K562 (cell line): ENCODE measurements around the gene MLYCD. TPM values are rescaled to one million over a fixed set of nuclear protein-coding genes. Genes with fewer than 3 reads are reported as not detected.

Experiments
- ATAC-seq: fragments of 200-7000 bp; cut with Tn5 transposase; 3 replicates; pipeline ENCODE4 v1.9.1; 2020; ENCODE audit warnings: moderate library complexity
- BruUV-seq: library from RNA; stranded (reverse); fragments of 400-500 nt; replicated peaks from 2 replicates; lab custom pipeline; 2021; lab: Mats Ljungman, UMichigan
- CTCF ChIA-PET: fragments of 300-600 bp; formaldehyde crosslinking; extraction: SDS; loops from one replicate; lab custom pipeline; 2021; ENCODE audit warnings: low intra/inter-chr PET ratio; lab: Yijun Ruan, JAX
- POLR2A ChIA-PET: fragments of 300-600, 350-650 bp; sonication (Branson Sonifier 250); formaldehyde crosslinking; extraction: SDS; loops from one replicate; lab custom pipeline; 2021; ENCODE audit warnings: antibody characterized with exemption, inconsistent platforms; lab: Yijun Ruan, JAX
- DNase-seq, 4 experiments: peaks; one replicate each; pipeline versions ENCODE4 v3.0.0 to v3.0.0-alpha.2; 2011 to 2018; ENCODE audit warnings: low spot score in 3 of 4, mixed read lengths in 3 of 4; ENCODE audit errors: extremely low read depth in 1 of 4
- FAIRE-seq: peaks from 2 replicates; lab custom pipeline; 2011; peaks lifted over from hg19 to GRCh38; lab: Jason Lieb, UNC
- H2AFZ ChIP-seq: 2 replicates; pipeline ENCODE4 v1.6.0; 2011; ENCODE audit warnings: low read depth, low read length, control low read depth, inconsistent platforms
- H3K27ac ChIP-seq: fragments of 200-600 bp; 3 replicates; pipeline ENCODE4 v1.8.0; 2011; ENCODE audit warnings: low read depth, mild to moderate bottlenecking, control low read depth, inconsistent platforms, low read length, moderate library complexity, mixed read lengths; ENCODE audit errors: extremely low read depth
- H3K27me3 ChIP-seq, 2 experiments: fragments of 300-600 bp in 1 of 2; 2 replicates in 1 of 2; 3 replicates in 1 of 2; pipeline versions ENCODE4 v1.6.0 to v1.8.0; 2011; ENCODE audit warnings: inconsistent platforms in 2 of 2, low read length in 2 of 2, mild to moderate bottlenecking in 1 of 2, mixed read lengths in 1 of 2, moderate library complexity in 1 of 2; ENCODE audit not compliant: control insufficient read depth in 2 of 2, insufficient read depth in 2 of 2
- H3K36me3 ChIP-seq: fragments of 300-600 bp; 3 replicates; pipeline ENCODE4 v1.8.0; 2011; ENCODE audit warnings: mild to moderate bottlenecking, low read length, inconsistent platforms; ENCODE audit not compliant: control insufficient read depth, insufficient read depth
- H3K4me1 ChIP-seq, 2 experiments: fragments of 200-600 bp in 1 of 2; replicated peaks in 1 of 2; 2 replicates in 1 of 2; 3 replicates in 1 of 2; pipeline versions ENCODE4 v1.5.1 to v1.8.0; 2011; ENCODE audit warnings: inconsistent platforms in 2 of 2, low read length in 2 of 2, mild to moderate bottlenecking in 1 of 2, mixed read lengths in 1 of 2, moderate library complexity in 1 of 2; ENCODE audit not compliant: control insufficient read depth in 2 of 2, insufficient read depth in 2 of 2
- H3K4me2 ChIP-seq: 2 replicates; pipeline ENCODE4 v1.6.1; 2011; ENCODE audit warnings: low read length, control low read depth, inconsistent platforms, mixed read lengths; ENCODE audit not compliant: insufficient read depth
- H3K4me3 ChIP-seq: fragments of 200-600 bp; sonication (generic), shearing (Covaris generic); 2 replicates; pipeline ENCODE4 v1.5.1; 2016; ENCODE audit warnings: control low read depth, inconsistent platforms
- H3K79me2 ChIP-seq: fragments of 200-600 bp; 3 replicates; pipeline ENCODE4 v1.8.0; 2011; ENCODE audit warnings: low read length, inconsistent platforms; ENCODE audit not compliant: control insufficient read depth, insufficient read depth
- H3K9ac ChIP-seq, 2 experiments: 2 replicates each; pipeline versions ENCODE4 v1.6.0 to v1.6.1; 2011; ENCODE audit warnings: low read depth in 2 of 2, low read length in 2 of 2, control low read depth in 1 of 2, inconsistent platforms in 1 of 2, mild to moderate bottlenecking in 1 of 2, mixed read lengths in 1 of 2; ENCODE audit not compliant: insufficient read depth in 1 of 2
- H3K9me1 ChIP-seq: one replicate; pipeline ENCODE4 v1.6.0; 2011; ENCODE audit warnings: inconsistent platforms, mild to moderate bottlenecking, low read length, moderate library complexity; ENCODE audit not compliant: control insufficient read depth, insufficient read depth
- H3K9me3 ChIP-seq: replicated peaks from 2 replicates; pipeline ENCODE4 v1.5.1; 2011; ENCODE audit warnings: low read depth, low read length, inconsistent platforms; ENCODE audit not compliant: control insufficient read depth, insufficient read depth
- H4K20me1 ChIP-seq: replicated peaks from 2 replicates; pipeline ENCODE4 v1.6.1; 2011; ENCODE audit warnings: low read length, inconsistent platforms, mixed read lengths; ENCODE audit not compliant: control insufficient read depth, insufficient read depth
- FOXK1 ChIP-seq: sonication (generic); formaldehyde crosslinking; IDR thresholded peaks from 2 replicates; pipeline ENCODE4 v1.8.0; 2022; ENCODE audit warnings: missing genetic modification reagents, mild to moderate bottlenecking, borderline replicate concordance
- WGBS: fragments of 100-300 bp; shearing (Covaris generic); methylation state at CpG from one replicate; pipeline ENCODE4 v1.1.6; 2016; ENCODE audit warnings: low coverage, mixed read lengths; ENCODE audit not compliant: insufficient coverage; ENCODE audit errors: missing lambda C conversion rate; 5-methylcytosine and 5-hydroxymethylcytosine counted together
- in situ Hi-C: fragments of 300-500 bp; cut with MboI; formaldehyde crosslinking; loops from 4 replicates; pipeline ENCODE4 v1.15.0; 2018; ENCODE audit warnings: inconsistent platforms, mixed read lengths
- intact Hi-C: fragments of 100-400 bp; cut with micrococcal nuclease; formaldehyde crosslinking; loops from 2 replicates; pipeline ENCODE4 v1.14.2; 2022
- polyA plus RNA-seq, 8 experiments: library from polyadenylated mRNA; depleted of rRNA in 4 of 8; stranded (reverse) in 5 of 8; unstranded in 3 of 8; fragments of >200 nt; fragmentation: Nextera tagmentation in 2 of 8; fragmentation: Illumina TruSeq in 1 of 8; extraction: Ambion mirVana in 2 of 8; extraction: Trizol in 1 of 8; gene quantifications; 2 replicates each; pipeline versions ENCODE4 v1.2.1 to v1.2.3, GENCODE V29; 2011 to 2014; ENCODE audit warnings: inconsistent platforms in 1 of 8, missing spikeins in 1 of 8
- total RNA-seq, 7 experiments: library from RNA; depleted of rRNA in 6 of 7; stranded (reverse); fragments of >200 nt in 6 of 7; fragmentation: Illumina TruSeq in 2 of 7; extraction: Trizol in 2 of 7; gene quantifications; 2 replicates each; pipeline versions ENCODE4 v1.2.1 to v1.2.3, GENCODE V29; 2011 to 2021; ENCODE audit warnings: low replicate concordance in 1 of 7
- TF ChIP-seq, protein P1 (sequence below): sonication (generic); formaldehyde crosslinking; IDR thresholded peaks from 2 replicates; pipeline ENCODE4 v1.8.0; 2023; ENCODE audit warnings: mild to moderate bottlenecking, missing genetic modification reagents
- TF ChIP-seq, protein P2 (sequence below), 2 experiments: fragments of 450-650 bp; IDR thresholded peaks; 2 replicates each; pipeline ENCODE4 v1.6.1; 2016; ENCODE audit warnings: mild to moderate bottlenecking in 2 of 2, borderline replicate concordance in 1 of 2, low read depth in 1 of 2, moderate library complexity in 1 of 2

Gene MLYCD
- total and polyA plus RNA-seq, 9 of the 15 experiments (the other 6 are each of a cell fraction or from before 2014, with no cell fraction given): 0.15 to 2.0 (median 1.0) TPM

DNA sequence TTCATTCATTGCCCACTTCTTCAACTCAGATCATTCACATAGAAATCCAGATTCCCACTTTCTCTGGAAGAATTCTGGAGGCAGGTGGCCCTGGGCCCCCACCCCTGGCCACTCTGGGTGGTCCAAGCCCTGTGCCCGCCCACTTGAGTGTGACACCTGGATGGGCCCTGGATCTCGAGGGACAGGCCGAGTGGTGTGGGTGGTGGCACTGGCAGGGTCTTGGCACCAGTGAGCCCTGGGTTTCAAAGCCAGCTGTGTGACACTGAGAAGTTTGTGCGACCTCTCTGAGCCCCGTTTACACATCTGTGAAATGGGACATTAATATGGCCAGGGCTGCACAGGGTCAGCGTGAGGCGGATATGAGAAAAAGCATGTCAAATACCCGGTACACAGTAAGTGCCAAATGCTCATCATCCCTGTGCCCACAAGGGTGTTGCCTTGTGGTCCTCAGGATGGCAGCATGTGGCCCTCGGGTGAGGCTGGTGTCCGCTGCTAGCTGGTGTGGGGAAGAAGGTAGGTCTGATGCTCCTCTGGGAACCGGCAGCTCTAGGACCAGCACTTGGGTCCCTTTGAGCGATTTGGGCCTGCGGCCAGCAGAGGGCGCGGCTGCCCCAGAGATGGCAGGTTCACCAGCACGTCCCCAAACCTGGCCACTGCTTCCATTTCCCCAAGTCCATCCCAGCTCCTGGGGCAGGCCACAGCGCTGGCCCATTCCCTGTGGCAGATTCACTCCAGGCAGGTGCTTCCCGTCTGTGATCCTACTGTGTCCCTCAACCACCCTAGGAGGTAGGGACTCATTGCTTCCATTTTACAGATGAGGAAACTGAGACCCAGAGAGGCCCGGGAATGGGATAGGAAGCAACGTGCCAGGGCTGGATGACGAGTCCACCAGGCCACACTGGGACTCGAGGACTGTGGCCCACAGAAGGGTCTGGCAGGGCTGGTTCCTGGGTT lies 57.7 kb downstream of the MLYCD start (continued):
- TF ChIP-seq, protein P1, sequence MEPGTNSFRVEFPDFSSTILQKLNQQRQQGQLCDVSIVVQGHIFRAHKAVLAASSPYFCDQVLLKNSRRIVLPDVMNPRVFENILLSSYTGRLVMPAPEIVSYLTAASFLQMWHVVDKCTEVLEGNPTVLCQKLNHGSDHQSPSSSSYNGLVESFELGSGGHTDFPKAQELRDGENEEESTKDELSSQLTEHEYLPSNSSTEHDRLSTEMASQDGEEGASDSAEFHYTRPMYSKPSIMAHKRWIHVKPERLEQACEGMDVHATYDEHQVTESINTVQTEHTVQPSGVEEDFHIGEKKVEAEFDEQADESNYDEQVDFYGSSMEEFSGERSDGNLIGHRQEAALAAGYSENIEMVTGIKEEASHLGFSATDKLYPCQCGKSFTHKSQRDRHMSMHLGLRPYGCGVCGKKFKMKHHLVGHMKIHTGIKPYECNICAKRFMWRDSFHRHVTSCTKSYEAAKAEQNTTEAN (CRISPR knock-in tag): no peak
- no peak for TF ChIP-seq FOXK1 (CRISPR knock-in tag)

DNA sequence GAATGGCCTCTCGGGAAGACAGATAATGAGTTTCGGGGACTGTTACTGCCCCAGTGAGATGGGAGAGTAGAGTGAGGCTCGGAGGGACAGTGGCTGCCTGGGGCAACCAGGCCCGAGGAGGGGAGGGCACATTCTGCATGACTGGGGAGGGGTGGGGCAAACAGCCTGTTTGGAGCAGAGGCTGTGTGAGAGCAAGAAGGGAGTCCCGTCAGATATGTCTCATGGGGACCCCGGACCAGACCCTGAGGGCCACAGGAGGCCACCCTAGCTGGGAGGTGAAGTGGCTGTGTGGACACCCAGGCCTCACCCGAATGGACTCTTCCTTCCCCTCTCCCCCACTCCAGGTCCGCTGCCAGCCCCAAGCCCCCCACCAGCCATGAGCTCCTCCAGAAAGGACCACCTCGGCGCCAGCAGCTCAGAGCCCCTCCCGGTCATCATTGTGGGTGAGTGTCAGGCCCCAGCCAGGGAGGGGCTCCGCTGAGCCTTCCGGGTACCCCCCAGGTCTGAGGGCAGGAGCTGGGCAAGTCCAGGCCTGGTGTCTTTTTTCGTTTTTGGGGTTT lies 58.5 kb downstream of the MLYCD start:
- H2AFZ ChIP-seq: no peak overlapping the region
- H3K27me3 ChIP-seq: no peaks in the 10 kb centered on the region
- no peak overlapping the region for H3K4me3 ChIP-seq
- H3K4me1 ChIP-seq: peaks cover 17 to 53% of the 10 kb centered on the region in 2 experiments
- no peak overlapping the region for H3K4me2 ChIP-seq
- ATAC-seq: no peak
- DNase-seq: no peak
- in situ Hi-C loops: loop anchor here (5.0 to 10.0 kb wide), 3 partner anchors 105 to 530 kb away; partner anchors contain the start of gene TAF1C
- no peaks in the 10 kb centered on the region for H3K9me3 ChIP-seq
- H4K20me1 ChIP-seq: peaks cover 11% of the 10 kb centered on the region
- CTCF ChIA-PET: interaction anchor here (0.6 to 3.3 kb wide), 6 partner anchors 29 to 230 kb away, joined by 3 to 38 read pairs (median 4); no protein-coding TSS in a partner anchor
- intact Hi-C loops: loop anchor here (5.0 kb wide), 1 partner anchor 220 kb away; no protein-coding TSS in a partner anchor
- BruUV-seq: no TSS peak
- no peaks in the 10 kb centered on the region for H3K79me2 ChIP-seq
- H3K36me3 ChIP-seq: peaks cover 5% of the 10 kb centered on the region; the same call in 1 of the 3 replicates
- H3K27ac ChIP-seq: no peak overlapping the region
- WGBS: 69% methylated on average over 11 of the region's 14 CpGs
- no peaks in the 10 kb centered on the region for H3K9me1 ChIP-seq
- POLR2A ChIA-PET: interaction anchor here (0.7 to 1.6 kb wide), 5 partner anchors 9 to 182 kb away, joined by 3 to 4 read pairs (median 3); no protein-coding TSS in a partner anchor
- FAIRE-seq: no peak
- no peak overlapping the region for H3K9ac ChIP-seq
- TF ChIP-seq, protein P2, sequence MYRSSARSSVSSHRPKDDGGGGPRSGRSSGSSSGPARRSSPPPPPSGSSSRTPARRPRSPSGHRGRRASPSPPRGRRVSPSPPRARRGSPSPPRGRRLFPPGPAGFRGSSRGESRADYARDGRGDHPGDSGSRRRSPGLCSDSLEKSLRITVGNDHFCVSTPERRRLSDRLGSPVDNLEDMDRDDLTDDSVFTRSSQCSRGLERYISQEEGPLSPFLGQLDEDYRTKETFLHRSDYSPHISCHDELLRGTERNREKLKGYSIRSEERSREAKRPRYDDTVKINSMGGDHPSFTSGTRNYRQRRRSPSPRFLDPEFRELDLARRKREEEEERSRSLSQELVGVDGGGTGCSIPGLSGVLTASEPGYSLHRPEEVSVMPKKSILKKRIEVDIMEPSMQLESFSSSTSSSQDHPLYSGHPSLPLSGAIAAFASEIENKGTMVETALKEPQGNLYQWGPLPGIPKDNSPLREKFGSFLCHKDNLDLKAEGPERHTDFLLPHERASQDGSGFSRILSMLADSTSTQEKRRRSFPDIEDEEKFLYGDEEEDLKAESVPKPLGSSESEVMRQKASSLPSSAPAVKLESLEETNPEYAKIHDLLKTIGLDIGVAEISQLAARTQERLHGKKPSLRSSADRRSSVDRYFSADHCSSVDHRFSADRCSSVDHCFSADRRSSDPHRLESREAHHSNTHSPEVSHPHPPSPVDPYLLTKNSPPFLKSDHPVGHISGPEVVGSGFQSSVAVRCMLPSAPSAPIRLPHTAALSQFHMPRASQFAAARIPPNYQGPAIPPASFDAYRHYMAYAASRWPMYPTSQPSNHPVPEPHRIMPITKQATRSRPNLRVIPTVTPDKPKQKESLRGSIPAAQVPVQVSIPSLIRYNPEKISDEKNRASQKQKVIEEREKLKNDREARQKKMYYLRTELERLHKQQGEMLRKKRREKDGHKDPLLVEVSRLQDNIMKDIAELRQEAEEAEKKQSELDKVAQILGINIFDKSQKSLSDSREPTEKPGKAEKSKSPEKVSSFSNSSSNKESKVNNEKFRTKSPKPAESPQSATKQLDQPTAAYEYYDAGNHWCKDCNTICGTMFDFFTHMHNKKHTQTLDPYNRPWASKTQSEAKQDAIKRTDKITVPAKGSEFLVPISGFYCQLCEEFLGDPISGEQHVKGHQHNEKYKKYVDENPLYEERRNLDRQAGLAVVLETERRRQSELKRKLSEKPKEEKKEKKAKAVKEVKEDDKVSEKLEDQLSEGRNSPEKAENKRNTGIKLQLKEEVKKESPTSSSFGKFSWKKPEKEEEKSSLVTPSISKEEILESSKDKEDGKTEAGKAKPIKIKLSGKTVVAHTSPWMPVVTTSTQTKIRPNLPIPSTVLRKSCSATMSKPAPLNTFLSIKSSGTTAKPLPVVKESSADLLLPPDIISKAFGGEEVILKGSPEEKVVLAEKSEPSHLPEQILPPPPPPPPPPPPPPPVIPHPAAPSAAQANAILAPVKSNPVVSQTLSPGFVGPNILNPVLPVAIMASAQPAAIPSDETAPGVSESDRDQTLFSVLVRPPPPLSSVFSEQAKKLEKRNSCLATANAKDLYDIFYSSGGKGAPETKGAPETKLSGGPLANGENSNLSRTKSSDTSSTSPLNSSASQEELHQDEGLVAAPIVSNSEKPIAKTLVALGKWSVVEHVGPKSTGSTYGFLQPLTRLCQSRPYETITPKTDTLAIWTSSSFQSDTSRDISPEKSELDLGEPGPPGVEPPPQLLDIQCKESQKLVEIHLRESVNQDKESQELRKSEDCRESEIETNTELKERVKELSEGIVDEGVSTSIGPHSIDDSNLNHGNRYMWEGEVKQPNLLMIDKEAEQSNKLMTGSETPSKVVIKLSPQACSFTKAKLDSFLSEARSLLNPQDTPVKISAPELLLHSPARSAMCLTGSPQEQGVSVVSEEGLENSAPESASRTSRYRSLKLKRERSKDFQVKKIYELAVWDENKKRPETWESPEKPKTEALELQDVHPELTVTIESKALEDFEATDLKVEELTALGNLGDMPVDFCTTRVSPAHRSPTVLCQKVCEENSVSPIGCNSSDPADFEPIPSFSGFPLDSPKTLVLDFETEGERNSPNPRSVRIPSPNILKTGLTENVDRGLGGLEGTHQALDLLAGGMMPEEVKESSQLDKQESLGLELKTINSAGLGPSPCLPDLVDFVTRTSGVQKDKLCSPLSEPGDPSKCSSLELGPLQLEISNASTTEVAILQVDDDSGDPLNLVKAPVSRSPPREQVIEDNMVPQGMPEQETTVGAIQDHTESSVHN (IDR thresholded peaks at IDR 0.05; ENCODE audit: borderline replicate concordance in 1 of 2, low read depth in 1 of 2): no peak
